ENCODE data around the gene AMOTL2.

DNA sequence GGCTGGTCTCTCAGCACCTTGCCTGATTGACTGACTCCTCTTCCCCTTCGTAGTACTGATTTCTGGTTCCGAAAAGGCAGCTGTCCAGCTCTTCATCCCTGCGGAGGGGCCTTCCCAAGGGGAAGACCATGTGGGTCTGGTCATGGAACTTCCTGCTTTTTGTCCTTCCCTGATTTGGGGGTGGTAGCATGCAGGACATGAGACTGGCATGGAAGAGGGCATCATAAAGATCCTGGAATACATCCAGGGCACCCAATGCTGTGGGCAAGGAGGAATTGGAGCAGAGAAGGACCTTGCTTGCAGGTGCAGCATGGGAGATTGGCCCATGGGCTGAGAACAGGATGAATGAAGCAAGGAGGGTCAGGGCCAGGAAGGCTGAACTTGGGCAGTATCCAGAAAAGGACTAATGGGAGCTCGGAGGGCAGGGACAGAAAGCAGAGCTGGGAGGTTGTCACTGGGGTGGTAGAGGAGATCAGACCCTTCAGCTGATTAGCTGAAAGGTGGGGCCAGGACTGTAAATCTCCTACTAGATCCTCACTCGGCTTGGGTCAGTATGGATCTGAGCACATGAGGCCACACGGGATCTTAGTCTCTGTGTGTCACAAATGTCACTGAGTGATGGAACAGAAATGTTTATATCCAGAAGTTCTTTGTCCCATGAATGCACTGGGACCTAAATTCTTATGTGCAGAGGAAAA, 59.5 kb downstream of the AMOTL2 start:
- TF ChIP-seq, protein P1, sequence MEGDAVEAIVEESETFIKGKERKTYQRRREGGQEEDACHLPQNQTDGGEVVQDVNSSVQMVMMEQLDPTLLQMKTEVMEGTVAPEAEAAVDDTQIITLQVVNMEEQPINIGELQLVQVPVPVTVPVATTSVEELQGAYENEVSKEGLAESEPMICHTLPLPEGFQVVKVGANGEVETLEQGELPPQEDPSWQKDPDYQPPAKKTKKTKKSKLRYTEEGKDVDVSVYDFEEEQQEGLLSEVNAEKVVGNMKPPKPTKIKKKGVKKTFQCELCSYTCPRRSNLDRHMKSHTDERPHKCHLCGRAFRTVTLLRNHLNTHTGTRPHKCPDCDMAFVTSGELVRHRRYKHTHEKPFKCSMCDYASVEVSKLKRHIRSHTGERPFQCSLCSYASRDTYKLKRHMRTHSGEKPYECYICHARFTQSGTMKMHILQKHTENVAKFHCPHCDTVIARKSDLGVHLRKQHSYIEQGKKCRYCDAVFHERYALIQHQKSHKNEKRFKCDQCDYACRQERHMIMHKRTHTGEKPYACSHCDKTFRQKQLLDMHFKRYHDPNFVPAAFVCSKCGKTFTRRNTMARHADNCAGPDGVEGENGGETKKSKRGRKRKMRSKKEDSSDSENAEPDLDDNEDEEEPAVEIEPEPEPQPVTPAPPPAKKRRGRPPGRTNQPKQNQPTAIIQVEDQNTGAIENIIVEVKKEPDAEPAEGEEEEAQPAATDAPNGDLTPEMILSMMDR (IDR thresholded peaks at IDR 0.05; ENCODE audit: low read length): no peak
- TF ChIP-seq EZH2 (IDR thresholded peaks at IDR 0.05; ENCODE audit: borderline replicate concordance, low read length): no peak
